NAMALWA (cell line): Measurements from ENCODE around the gene WDR5.

Source experiments
- DNase-seq: peaks from one replicate; pipeline ENCODE4 v3.0.0-alpha.2; 2015; ENCODE audit warnings: low spot score

WDR5 gene

GRCh38 chr9:134158753-134159392 lies 23.0 kb downstream of the WDR5 start:
- DNase-seq = no peak

DNA sequence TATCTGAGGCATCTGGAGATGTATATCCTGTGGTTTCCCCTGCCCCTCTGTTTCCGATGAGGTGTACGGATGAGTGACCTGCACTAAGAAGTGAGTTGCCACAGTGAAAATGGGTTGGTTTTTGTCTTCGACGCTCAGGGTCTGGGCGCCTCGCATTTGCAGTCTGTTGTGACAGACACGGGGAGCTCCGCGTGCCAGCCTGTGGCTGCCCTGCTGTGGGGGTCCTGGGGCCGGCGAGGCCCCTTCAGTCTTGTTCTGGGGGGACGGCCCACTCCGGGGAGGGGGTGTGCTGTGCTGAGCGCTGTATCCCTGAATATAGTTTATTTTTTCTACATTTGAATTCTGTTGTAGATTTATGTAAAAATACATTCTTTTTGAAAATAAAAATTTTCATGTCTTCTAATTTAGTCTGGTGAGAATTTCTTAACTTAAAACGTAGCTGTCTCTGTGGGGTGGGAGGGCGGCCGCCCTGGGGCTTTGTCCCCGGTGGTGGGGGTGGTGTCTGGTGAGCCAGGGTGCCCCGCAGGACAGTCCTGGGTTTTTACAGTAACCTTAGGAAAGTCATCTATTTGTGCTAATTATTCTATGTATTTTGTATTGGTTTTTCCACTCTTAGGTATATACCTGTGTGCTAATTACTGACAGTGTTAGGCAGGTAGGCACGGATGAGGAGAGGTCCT lies 23.8 kb downstream of the WDR5 start:
- no peak for DNase-seq

GRCh38 chr9:134161647-134162046 lies 25.8 kb downstream of the WDR5 start:
- no peak for DNase-seq

DNA sequence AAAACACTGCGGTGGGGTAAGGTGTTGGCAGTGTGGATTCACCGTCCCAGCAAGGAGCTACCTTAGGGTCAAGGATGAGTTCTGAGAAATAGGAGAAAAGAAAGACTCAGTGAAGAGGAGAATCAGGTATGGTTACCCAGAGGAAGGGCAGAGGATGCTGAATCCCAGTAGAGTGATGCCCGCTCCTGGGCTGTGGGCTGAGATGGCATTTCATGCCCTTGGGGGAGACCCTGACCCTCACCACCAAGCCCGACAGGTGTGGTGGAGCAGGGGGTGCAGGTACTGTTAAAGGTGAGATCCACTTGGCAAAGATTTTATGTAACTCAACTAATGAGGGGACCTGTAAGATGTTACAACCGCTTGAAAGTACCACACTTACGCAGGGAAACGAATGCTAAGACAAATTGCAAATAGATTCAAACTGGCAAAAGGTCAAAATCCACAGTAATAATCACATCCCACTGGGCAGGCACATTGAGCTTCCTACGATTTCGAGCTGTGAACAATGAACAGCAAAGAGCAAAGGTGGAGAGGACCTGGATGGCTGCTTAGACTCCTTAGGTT lies 26.4 kb downstream of the WDR5 start:
- no peak for DNase-seq

DNA sequence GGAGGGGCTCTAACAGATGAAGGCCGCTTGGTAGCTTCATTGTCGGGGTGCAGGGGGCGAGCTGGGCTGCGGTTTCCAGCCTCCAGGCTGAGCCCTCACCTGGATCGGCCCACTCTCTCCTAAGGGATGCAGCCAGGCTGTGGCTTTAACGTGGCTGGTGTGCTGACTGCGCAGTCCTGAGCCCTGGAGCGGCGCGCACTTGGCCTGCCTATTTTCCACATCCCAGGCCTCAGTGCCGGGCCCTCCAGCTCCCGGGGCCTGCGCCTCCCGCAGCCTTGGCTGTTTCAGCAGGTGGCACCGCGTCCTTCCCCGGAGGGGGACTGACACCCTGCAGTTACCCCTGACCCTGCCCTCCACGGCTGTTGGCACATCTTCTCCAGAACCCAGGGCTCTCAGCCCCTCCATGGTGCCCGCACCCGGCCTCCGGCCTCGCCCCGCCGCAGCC lies 27.1 kb downstream of the WDR5 start:
- DNase-seq = no peak

DNA sequence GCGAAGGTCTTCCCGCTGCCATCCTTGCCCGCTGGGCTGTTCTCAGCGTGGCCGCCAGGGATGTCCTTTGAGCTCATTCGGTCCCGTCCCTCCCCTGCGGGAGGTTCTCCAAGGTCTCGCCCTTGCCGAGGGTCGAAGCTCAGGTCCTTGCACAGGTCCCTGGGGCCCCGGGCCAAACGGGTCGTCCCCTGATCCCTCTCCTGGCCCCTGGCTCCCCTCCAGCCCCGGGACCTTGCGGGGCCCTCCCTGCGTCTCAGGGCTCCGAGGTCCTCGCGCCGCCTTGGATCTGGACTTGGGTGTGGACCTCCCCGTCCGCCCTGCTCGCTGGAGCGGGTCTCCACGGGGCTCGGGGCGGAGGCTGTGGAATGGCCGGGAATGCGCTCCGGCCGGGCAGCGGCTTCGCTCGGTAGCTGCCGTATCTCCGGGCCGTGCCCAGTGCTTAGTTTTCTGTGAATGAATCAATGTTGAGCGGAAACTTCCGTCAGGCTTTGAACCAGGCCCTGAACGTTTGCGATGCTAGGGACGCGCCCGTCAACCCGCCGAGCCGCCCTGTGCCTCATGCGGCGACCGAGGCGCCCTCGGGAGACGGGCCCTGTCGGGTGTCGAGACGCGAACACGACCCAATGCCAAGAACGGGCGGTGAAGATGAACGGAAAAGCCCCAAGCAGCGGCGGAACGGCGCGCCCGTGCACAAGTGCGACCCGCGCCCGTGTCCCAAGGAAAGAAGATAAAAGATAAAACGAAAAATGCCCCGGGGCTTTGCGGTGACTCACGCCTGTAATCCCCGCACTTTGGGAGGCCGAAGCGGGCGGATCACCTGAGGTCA lies 27.7 kb downstream of the WDR5 start:
- no peak for DNase-seq

DNA sequence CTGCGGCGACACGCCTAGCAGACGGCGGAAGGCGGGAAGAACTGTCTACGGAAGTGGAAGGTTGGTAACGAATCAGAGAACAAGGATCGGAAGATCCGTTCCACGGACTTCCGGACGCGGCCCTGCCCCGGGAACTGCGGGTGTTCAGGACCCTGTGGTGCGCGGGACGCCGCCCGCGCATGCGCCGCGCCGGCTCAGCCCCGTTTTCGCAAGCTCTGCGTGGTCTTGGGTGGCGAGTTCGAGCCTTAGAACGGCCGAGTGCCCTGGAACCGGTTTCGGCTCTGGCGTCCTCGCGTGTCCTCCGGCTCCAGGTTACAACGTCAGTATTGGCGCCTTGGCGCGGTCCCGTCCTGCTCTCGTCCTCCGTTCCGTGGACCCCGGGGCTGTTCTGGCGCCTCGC lies 29.0 kb downstream of the WDR5 start:
- DNase-seq = no peak

DNA sequence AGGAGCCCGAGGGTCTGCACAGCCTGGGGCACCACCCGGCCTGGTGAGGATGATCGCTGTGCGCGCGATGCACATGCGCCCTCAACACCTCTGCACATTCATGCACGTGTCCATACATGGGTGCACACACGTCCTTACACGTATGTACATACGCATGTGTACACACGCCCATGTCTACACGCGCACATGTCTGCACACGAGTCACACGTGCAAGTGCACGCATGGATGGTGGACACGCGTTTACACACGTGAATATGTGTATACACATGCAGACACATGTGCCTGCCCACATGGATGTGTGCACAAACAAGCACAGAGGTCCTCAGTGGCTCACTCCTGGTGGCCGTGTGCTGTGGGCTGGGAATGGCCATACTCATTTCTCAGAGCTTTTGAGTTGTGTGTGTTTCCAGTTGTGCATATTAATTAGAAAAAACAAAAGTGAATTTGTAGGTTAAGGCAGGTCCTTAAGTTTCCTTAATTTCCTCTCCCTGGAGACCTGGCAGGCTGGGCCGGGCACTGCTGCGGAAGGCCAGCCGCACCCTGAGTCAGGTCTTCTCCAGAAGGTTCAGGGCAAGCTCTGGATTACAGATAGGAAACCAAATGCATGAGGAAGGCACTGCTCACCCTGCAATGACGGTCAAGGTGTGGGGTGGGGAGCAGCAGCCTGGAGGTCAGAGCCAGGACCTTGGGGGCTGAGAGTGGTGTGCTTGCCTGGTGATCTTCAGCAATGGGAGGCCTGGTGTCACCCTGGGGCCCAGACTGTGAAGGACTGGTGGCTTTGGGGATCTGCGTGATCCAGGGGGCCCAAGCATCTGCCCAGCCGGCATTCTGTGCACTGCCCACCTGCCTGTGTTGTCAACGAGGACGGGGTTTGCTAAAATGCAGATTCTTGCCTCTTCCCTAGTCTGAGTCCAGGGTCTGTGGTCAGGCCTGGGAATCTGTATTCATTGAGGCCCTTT lies 29.8 kb downstream of the WDR5 start:
- peak; percentile 37 for DNase-seq

DNA sequence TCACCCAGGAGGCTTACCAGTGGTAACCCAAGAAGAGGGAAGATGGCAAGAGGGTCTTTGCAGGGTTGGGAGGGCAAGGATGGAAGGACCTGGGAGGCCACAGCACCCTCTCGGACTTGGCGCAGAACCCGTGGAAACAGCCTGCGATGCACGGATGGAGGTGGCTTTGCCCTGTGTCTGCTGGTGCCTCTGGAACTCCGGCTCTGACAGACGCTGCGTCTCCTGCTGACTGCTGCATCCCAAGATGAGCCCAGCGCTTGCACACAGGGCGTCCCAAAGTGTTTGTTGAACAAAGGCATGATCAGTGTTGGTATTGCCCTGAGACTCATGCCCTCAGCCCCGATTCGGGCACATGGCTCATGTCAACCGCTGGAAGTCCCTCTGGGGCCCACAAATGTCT lies 30.5 kb downstream of the WDR5 start:
- no peak for DNase-seq

DNA sequence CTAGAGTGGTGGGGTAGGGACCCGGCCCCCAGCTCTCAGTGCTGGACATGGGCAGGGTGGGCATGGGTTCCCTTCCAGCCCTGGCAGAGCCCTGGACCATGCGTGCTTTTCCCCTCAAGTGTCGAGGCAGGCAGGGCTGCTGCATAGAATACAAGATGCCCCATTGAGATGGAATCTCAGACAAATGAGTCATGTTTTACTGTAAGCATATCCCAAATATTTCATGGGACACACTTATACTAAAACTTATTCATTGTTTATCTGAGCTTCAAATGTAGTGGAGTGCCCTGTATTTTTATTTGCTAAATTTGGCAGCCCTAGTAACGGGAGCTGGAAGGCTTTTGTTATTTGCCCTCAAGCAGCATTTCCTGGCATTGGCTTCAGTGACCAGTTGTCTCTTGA lies 31.6 kb downstream of the WDR5 start:
- DNase-seq = no peak

- DNase-seq = peak; percentile 46
Observed at GRCh38 chr9:134168757-134169550, 33.1 kb downstream of the WDR5 start.

GRCh38 chr9:134169724-134170401 lies 34.0 kb downstream of the WDR5 start:
- DNase-seq = no peak

GRCh38 chr9:134170532-134171315 lies 34.8 kb downstream of the WDR5 start:
- no peak for DNase-seq

- no peak for DNase-seq
Observed at GRCh38 chr9:134171316-134172197, 35.7 kb downstream of the WDR5 start.

DNA sequence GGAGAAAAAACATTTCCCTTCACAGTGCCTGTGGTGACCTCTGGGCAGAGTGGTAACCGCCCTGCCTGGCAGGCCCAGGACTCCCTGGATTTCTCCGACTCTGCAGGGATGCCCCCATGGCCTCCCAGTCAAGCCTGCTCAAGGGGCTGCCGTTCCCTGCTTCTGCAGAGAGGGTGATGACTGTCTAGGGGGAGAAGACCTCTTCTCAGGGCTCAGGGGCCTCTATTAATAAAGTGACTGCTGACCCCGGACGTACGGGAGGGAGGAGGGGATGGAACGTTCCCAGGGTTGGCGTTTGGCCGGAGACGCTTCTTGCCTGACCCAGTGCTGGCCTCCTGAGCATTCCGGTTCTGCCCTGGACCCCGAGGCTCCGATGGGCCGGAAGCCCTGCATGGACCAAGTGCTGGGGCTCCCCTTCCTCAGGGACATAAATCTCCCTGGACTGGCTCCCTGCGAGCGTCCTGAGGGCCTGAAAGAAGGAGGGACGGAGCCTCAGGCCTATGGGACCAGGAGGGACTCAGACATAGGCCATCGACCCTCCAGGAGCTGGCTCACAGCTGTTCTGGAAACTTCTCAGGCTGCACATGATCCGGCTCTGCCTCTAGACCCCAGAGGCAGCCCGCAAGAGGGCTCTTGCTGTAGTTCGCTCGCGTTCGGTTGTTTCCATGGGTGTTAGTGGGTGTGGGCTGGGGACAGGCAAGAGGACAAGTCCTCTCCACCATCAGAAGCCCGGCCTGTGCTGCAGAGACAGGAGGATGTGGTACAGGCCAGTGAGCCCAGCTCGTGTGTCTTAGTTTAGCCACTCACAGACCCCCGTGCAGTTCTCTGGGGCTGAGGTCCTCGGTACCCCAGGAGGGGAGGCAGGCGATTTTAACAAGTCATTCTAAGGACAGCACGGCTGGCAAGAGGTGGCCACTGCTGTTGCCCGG lies 36.6 kb downstream of the WDR5 start:
- DNase-seq = no peak

DNA sequence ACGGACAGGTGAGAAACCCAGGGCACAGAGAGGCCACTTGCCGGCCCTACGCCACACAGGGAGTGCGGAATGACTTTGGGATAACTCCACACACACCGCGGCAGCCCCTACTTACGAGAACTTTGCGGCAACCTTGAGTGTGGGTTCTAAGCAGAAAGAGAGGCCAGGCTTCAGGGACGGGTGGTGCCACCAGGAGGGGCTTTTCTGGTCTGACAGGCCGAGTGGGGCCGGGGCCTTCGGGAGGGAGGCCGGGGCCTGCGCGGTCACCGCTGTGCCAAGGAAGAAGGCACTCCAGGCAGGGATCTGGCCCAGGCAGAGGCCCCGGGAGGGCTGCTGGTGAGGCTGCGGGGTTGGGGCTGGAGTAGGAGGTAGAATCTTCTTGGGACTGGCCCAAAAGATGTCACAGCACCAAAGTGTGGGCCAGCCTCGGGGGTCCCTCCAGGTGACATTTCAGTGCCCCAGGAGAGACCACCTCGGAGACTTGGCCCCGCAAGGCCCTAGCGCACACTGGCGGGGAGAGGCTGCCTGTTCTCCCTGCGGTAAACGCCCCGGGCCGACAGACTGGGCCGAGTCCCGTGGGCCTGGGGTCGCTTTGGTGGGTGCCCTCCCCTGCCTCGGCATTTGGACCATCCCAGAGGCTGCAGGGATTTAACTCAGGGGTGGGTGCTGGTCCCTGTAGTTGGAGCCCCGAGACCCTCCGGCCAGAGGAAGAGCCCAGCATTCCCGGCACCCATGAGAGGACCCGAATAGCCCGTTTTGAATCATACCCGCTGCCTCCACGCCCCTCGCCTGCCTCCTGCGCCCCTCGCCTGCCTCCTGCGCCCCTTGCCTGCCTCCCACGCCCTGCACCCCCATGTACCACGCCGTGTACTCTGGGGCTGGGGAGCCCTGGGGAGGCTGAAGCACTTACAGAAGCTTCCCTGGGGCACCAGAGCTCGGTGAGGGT lies 37.5 kb downstream of the WDR5 start:
- no peak for DNase-seq
